HT1080 (cell line): Measurements from ENCODE around the gene DNM2. TPM values are rescaled to one million over a fixed set of nuclear protein-coding genes. Genes with fewer than 3 reads are reported as not detected.
A peak's percentile ranks its signal among the peaks of the same experiment; 100 is the strongest.

Source experiments
- DNase-seq: peaks from one replicate; pipeline ENCODE4 v3.0.0-alpha.2; 2015; ENCODE audit warnings: low read depth
- total RNA-seq: library from RNA; depleted of rRNA; stranded (reverse); fragments of >200 nt; shearing (Covaris generic); gene quantifications from 2 replicates; pipeline ENCODE4 v1.2.3, GENCODE V29; 2014

Gene DNM2
- total RNA-seq, 1 experiment from 2014 or later = 68.0 TPM

GRCh38 chr19:10690341-10690781 lies 27.5 kb upstream of the DNM2 start:
- DNase-seq = no peak

- no peak for DNase-seq
Measured at GRCh38 chr19:10691178-10691881, 26.5 kb upstream of the DNM2 start.

GRCh38 chr19:10691883-10692282 lies 26.0 kb upstream of the DNM2 start:
- no peak for DNase-seq

GRCh38 chr19:10692673-10693264 lies 25.1 kb upstream of the DNM2 start:
- DNase-seq = no peak

GRCh38 chr19:10694706-10695307 lies 23.1 kb upstream of the DNM2 start:
- no peak for DNase-seq

GRCh38 chr19:10695401-10696398 lies 22.2 kb upstream of the DNM2 start:
- peak; percentile 32 for DNase-seq

- peak; percentile 28 for DNase-seq
Measured at GRCh38 chr19:10699650-10700335, 18.1 kb upstream of the DNM2 start.

GRCh38 chr19:10701955-10702525 lies 15.8 kb upstream of the DNM2 start:
- DNase-seq = no peak

GRCh38 chr19:10706990-10707389 lies 10.9 kb upstream of the DNM2 start:
- no peak for DNase-seq

- no peak for DNase-seq
Measured at GRCh38 chr19:10707440-10707839, 10.4 kb upstream of the DNM2 start.

GRCh38 chr19:10708291-10708690 lies 9.6 kb upstream of the DNM2 start:
- DNase-seq = no peak

GRCh38 chr19:10712045-10712444 lies 5.8 kb upstream of the DNM2 start:
- no peak for DNase-seq

GRCh38 chr19:10712754-10713153 lies 5.1 kb upstream of the DNM2 start:
- no peak for DNase-seq

GRCh38 chr19:10713317-10713716 lies 4.6 kb upstream of the DNM2 start:
- DNase-seq = no peak

- no peak for DNase-seq
Measured at GRCh38 chr19:10717054-10717355, 874 bp upstream of the DNM2 start.

- peak; percentile 26 for DNase-seq
Measured at GRCh38 chr19:10718205-10719196, 622 bp downstream of the DNM2 start.

- no peak for DNase-seq
Measured at GRCh38 chr19:10719466-10719961, 1.6 kb downstream of the DNM2 start.

GRCh38 chr19:10720607-10721125 lies 2.8 kb downstream of the DNM2 start:
- no peak for DNase-seq

- no peak for DNase-seq
Measured at GRCh38 chr19:10723591-10723990, 5.7 kb downstream of the DNM2 start.
